ENCODE measurements around the gene ECHS1. TPM values are rescaled to one million over a fixed set of nuclear protein-coding genes. Genes with fewer than 3 reads are reported as not detected.
"Not testable (repeated sequence)": the region's sequence is repeated elsewhere in the genome, so short reads cannot be mapped to it uniquely, and the experiment has no call there.

Gene ECHS1
- total RNA-seq, 4 donors from 2014 or later = 44.2 to 64.9 (median 54.7) TPM

- H3K4me3 ChIP-seq = no peak overlapping the region
- TF ChIP-seq EP300 (IDR thresholded peaks at IDR 0.05) = no peak
- H3K27ac ChIP-seq = no peak overlapping the region
- no peak for DNase-seq (ENCODE audit: low spot score in 2 of 2)
- no peaks in the 10 kb centered on the region for H3K9me3 ChIP-seq
- WGBS = 94% methylated on average over 12 of the region's 17 CpGs
- peaks cover 32% of the 10 kb centered on the region for H3K36me3 ChIP-seq
- peaks cover 18% of the 10 kb centered on the region for H3K27me3 ChIP-seq
- H3K4me1 ChIP-seq = peaks cover 9% of the 10 kb centered on the region
These were observed 46.9 kb upstream of the ECHS1 start for GRCh38 chr10:133420028-133420427.

GRCh38 chr10:133419211-133419950 lies 46.2 kb upstream of the ECHS1 start:
- DNase-seq (ENCODE audit: low spot score in 2 of 2) = no peak
- WGBS = 93% methylated on average over 25 of the region's 34 CpGs
- Histone ChIP-seq H3K27ac (no peak overlapping the region), H3K9me3 (no peaks in the 10 kb centered on the region), H3K4me3 (no peak overlapping the region), H3K27me3 (peaks cover 18% of the 10 kb centered on the region), H3K36me3 (peaks cover 34% of the 10 kb centered on the region), H3K4me1 (peaks cover 9% of the 10 kb centered on the region)
- TF ChIP-seq CTCF (IDR thresholded peaks at IDR 0.05) (no peak), POLR2A (IDR thresholded peaks at IDR 0.05) (no peak), POLR2AphosphoS5 (IDR thresholded peaks at IDR 0.05) (no peak), EP300 (IDR thresholded peaks at IDR 0.05) (no peak)

- no peak for DNase-seq (ENCODE audit: low spot score in 2 of 2)
- Histone ChIP-seq H3K27me3 (peaks cover 15% of the 10 kb centered on the region), H3K36me3 (peaks cover 37% of the 10 kb centered on the region), H3K27ac (no peak overlapping the region), H3K4me3 (no peak overlapping the region), H3K4me1 (peaks cover 6% of the 10 kb centered on the region), H3K9me3 (no peaks in the 10 kb centered on the region)
- 100% methylated on average over 2 of the region's 14 CpGs for WGBS
- TF ChIP-seq CTCF (IDR thresholded peaks at IDR 0.05) (no peak), EP300 (IDR thresholded peaks at IDR 0.05) (no peak), POLR2A (IDR thresholded peaks at IDR 0.05) (no peak), POLR2AphosphoS5 (IDR thresholded peaks at IDR 0.05) (no peak)
These were observed 45.3 kb upstream of the ECHS1 start for GRCh38 chr10:133418289-133418993.

- H3K27ac ChIP-seq = no peak overlapping the region
- peaks cover 61% of the 10 kb centered on the region for H3K36me3 ChIP-seq
- H3K9me3 ChIP-seq = peaks cover 18% of the 10 kb centered on the region
- no peaks in the 10 kb centered on the region for H3K27me3 ChIP-seq
- no peaks in the 10 kb centered on the region for H3K4me1 ChIP-seq
- DNase-seq (ENCODE audit: low spot score in 2 of 2) = no peak
- WGBS = 97% methylated on average over 25 of the region's 25 CpGs
- TF ChIP-seq CTCF (IDR thresholded peaks at IDR 0.05) (no peak), EP300 (IDR thresholded peaks at IDR 0.05) (no peak), POLR2A (IDR thresholded peaks at IDR 0.05) (no peak), POLR2AphosphoS5 (IDR thresholded peaks at IDR 0.05) (no peak)
- H3K4me3 ChIP-seq = no peak overlapping the region
These were observed 42.6 kb upstream of the ECHS1 start for GRCh38 chr10:133415752-133416151.

- not testable (repeated sequence) for H3K27me3 ChIP-seq; H3K27ac ChIP-seq; DNase-seq (ENCODE audit: low spot score in 2 of 2); H3K4me1 ChIP-seq; H3K4me3 ChIP-seq
- peaks cover 20% of the 10 kb centered on the region for H3K9me3 ChIP-seq
- 94% methylated on average over 13 of the region's 23 CpGs for WGBS
- peaks cover 57% of the 10 kb centered on the region for H3K36me3 ChIP-seq
These were observed 41.2 kb upstream of the ECHS1 start for GRCh38 chr10:133414401-133414800.

- Histone ChIP-seq H3K27me3 (no peaks in the 10 kb centered on the region), H3K9me3 (peaks cover 20% of the 10 kb centered on the region), H3K4me3 (no peak overlapping the region), H3K27ac (no peak overlapping the region), H3K4me1 (no peaks in the 10 kb centered on the region), H3K36me3 (peaks cover 48% of the 10 kb centered on the region)
- TF ChIP-seq POLR2AphosphoS5 (IDR thresholded peaks at IDR 0.05) (no peak), CTCF (IDR thresholded peaks at IDR 0.05) (no peak), POLR2A (IDR thresholded peaks at IDR 0.05) (no peak)
- DNase-seq (ENCODE audit: low spot score in 2 of 2) = no peak
These were observed 39.2 kb upstream of the ECHS1 start for GRCh38 chr10:133412381-133412711.

All from suprapubic skin (tissue), 4 donors.